ENCODE data around the gene PNRC2.

DNA sequence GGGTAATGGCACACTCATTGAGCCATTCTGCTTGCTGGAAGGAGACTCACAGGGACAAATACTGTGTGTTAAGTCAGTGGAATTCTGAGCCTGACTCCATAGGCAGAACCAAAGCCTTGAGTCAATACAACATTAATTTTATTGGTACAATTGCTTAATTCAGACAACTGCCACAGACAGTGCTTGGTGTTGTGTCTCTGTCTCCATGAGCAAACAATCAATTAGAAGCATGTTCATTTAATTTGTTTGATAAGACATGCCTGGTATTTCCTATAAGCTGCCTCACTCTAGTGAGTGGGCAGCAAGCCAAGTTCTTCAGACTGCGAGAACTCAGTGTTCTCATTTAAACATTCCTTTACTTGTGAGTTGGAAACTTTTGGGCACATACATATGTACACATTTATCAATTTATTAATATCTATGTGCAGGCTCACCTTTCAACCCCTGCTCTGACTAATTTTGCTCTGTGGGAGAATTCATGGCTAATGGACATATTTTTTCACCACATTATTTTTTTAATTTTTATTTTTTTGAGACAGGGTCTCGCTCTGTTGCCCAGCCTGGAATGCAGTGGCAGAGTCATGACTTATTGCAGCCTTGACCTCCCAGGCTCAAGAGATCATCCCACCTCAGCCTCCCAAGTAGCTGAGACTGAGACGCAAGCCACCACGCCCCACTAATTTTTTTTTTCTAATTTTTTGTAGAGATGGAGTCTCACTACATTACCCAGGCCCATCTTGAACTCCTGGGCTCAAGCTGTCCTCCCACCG, 25.0 kb downstream of the PNRC2 start:
- TF ChIP-seq, protein P1, sequence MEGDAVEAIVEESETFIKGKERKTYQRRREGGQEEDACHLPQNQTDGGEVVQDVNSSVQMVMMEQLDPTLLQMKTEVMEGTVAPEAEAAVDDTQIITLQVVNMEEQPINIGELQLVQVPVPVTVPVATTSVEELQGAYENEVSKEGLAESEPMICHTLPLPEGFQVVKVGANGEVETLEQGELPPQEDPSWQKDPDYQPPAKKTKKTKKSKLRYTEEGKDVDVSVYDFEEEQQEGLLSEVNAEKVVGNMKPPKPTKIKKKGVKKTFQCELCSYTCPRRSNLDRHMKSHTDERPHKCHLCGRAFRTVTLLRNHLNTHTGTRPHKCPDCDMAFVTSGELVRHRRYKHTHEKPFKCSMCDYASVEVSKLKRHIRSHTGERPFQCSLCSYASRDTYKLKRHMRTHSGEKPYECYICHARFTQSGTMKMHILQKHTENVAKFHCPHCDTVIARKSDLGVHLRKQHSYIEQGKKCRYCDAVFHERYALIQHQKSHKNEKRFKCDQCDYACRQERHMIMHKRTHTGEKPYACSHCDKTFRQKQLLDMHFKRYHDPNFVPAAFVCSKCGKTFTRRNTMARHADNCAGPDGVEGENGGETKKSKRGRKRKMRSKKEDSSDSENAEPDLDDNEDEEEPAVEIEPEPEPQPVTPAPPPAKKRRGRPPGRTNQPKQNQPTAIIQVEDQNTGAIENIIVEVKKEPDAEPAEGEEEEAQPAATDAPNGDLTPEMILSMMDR (tag by site-specific recombination; IDR thresholded peaks at IDR 0.05): no peak
- TF ChIP-seq PRDM4 (tag by site-specific recombination; IDR thresholded peaks at IDR 0.05): no peak
- no peak for TF ChIP-seq ZSCAN23 (tag by site-specific recombination; IDR thresholded peaks at IDR 0.05)
- TF ChIP-seq ZNF174 (tag by site-specific recombination; IDR thresholded peaks at IDR 0.05): no peak
- TF ChIP-seq, protein P2, sequence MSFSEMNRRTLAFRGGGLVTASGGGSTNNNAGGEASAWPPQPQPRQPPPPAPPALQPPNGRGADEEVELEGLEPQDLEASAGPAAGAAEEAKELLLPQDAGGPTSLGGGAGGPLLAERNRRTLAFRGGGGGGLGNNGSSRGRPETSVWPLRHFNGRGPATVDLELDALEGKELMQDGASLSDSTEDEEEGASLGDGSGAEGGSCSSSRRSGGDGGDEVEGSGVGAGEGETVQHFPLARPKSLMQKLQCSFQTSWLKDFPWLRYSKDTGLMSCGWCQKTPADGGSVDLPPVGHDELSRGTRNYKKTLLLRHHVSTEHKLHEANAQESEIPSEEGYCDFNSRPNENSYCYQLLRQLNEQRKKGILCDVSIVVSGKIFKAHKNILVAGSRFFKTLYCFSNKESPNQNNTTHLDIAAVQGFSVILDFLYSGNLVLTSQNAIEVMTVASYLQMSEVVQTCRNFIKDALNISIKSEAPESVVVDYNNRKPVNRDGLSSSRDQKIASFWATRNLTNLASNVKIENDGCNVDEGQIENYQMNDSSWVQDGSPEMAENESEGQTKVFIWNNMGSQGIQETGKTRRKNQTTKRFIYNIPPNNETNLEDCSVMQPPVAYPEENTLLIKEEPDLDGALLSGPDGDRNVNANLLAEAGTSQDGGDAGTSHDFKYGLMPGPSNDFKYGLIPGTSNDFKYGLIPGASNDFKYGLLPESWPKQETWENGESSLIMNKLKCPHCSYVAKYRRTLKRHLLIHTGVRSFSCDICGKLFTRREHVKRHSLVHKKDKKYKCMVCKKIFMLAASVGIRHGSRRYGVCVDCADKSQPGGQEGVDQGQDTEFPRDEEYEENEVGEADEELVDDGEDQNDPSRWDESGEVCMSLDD (tag by site-specific recombination; IDR thresholded peaks at IDR 0.05): no peak
- TF ChIP-seq, protein P3, sequence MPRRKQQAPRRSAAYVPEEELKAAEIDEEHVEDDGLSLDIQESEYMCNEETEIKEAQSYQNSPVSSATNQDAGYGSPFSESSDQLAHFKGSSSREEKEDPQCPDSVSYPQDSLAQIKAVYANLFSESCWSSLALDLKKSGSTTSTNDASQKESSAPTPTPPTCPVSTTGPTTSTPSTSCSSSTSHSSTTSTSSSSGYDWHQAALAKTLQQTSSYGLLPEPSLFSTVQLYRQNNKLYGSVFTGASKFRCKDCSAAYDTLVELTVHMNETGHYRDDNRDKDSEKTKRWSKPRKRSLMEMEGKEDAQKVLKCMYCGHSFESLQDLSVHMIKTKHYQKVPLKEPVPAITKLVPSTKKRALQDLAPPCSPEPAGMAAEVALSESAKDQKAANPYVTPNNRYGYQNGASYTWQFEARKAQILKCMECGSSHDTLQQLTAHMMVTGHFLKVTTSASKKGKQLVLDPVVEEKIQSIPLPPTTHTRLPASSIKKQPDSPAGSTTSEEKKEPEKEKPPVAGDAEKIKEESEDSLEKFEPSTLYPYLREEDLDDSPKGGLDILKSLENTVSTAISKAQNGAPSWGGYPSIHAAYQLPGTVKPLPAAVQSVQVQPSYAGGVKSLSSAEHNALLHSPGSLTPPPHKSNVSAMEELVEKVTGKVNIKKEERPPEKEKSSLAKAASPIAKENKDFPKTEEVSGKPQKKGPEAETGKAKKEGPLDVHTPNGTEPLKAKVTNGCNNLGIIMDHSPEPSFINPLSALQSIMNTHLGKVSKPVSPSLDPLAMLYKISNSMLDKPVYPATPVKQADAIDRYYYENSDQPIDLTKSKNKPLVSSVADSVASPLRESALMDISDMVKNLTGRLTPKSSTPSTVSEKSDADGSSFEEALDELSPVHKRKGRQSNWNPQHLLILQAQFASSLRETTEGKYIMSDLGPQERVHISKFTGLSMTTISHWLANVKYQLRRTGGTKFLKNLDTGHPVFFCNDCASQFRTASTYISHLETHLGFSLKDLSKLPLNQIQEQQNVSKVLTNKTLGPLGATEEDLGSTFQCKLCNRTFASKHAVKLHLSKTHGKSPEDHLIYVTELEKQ (tag by site-specific recombination; IDR thresholded peaks at IDR 0.05; ENCODE audit: borderline replicate concordance): no peak
